Testis (tissue), 3 donors: ENCODE results near the gene ZC3H18. TPM values are rescaled to one million over a fixed set of nuclear protein-coding genes. Genes with fewer than 3 reads are reported as not detected.

Experiments used
- DNase-seq: peaks from one replicate; pipeline ENCODE4 v3.0.0-alpha.2; 2019
- H3K27ac ChIP-seq, 2 donors: fragments of 200-600 bp; sonication (generic); one replicate each; pipeline ENCODE4 v1.5.1; 2019
- H3K27me3 ChIP-seq: fragments of 200-600 bp; sonication (generic); one replicate; pipeline ENCODE4 v1.5.1; 2019
- H3K36me3 ChIP-seq: fragments of 200-600 bp; sonication (generic); one replicate; pipeline ENCODE4 v1.5.1; 2017; ENCODE audit warnings: low read depth; ENCODE audit errors: missing control alignments
- H3K4me1 ChIP-seq: fragments of 200-600 bp; sonication (generic); one replicate; pipeline ENCODE4 v1.5.1; 2019
- H3K4me3 ChIP-seq, 2 donors: fragments of 200-600 bp; sonication (generic); one replicate each; pipeline ENCODE4 v1.5.1; 2017 to 2019
- H3K9me3 ChIP-seq: fragments of 200-600 bp; sonication (generic); one replicate; pipeline ENCODE4 v1.5.1; 2017
- CTCF ChIP-seq, 3 experiments: fragments of 450-650 bp in 2 of 3; fragments of 200-600 bp in 1 of 3; sonication (generic) in 1 of 3; IDR thresholded peaks; one replicate each; pipeline ENCODE4 v1.5.1; 2016 to 2019; ENCODE audit warnings: antibody characterized with exemption in 3 of 3, mild to moderate bottlenecking in 2 of 3, moderate library complexity in 1 of 3
- POLR2A ChIP-seq: fragments of 450-650 bp; IDR thresholded peaks from one replicate; pipeline ENCODE4 v1.6.1; 2017; ENCODE audit warnings: antibody characterized with exemption, mild to moderate bottlenecking, moderate library complexity
- WGBS, 2 donors: methylation state at CpG; one replicate each; pipeline ENCODE4 v1.1.5; 2018; 5-methylcytosine and 5-hydroxymethylcytosine counted together
- intact Hi-C: fragments of 100-400 bp; cut with DNase I; formaldehyde crosslinking; loops from one replicate; pipeline ENCODE4 v1.15.1; 2023; ENCODE audit warnings: low total_unique reads
- polyA plus RNA-seq: library from polyadenylated mRNA; stranded (reverse); fragments of 350-450 nt; fragmentation: Illumina TruSeq; extraction: RNeasy Lipid Tissue Mini Kit (QIAGEN cat#74804); gene quantifications from one replicate; pipeline ENCODE4 v1.2.3, GENCODE V29; 2014; ENCODE audit warnings: low read depth, low replicate concordance; ENCODE audit not compliant: insufficient read depth
- total RNA-seq, 2 donors: library from RNA; depleted of rRNA; stranded (reverse); fragments of >200 nt; gene quantifications; one replicate each; pipeline ENCODE4 v1.2.3, GENCODE V29; 2016

The ZC3H18 gene
- total and polyA plus RNA-seq, 3 donors from 2014 or later, result 53.8 to 63.7 (median 59.6) TPM

DNA sequence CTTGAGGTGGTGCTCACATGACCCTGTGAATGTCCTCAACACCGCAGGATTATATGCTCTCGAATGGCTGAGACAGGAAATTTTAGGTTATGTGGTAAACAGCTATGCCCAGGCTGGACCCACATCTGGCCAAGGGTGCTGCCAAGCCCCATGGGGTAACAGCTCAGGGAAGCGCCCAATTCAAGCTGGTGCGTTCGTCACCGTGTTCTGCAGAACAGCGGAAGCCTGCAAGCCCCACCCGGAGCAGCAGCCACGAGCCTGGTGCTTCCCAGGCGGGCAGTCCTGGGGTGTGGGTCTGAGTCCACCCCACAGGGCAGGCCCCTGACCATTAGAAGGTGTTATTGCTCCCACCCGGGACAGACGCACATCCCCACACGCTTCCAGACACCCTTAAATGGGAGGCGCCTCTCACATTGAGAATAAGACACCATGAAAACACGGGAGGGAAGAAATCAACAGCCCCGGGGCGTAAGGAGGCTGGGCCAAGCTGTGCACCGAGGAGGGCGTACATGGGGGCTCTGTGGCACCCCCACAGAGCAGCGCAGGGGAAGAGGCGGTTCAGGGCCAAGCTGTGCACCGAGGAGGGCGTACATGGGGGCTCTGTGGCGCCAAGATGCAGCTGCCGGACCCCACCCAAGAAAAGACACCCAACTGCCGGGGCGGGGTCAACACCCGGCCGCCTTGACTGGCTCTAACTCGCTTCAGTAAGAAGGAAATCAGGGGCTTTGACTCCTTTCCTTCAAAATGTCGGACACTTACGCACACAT, 83.6 kb downstream of the ZC3H18 start:
- 81 to 89% methylated on average over 14 to 32 of the region's 32 CpGs for WGBS, 2 donors
- DNase-seq, result no peak
- intact Hi-C loops, result no loop called here
- no peaks in the 10 kb centered on the region for H3K9me3 ChIP-seq
- no peaks in the 10 kb centered on the region for H3K27me3 ChIP-seq
- H3K4me1 ChIP-seq, result peaks cover 5% of the 10 kb centered on the region
- no peak overlapping the region for H3K27ac ChIP-seq
- TF ChIP-seq POLR2A, result no peak
- no peak for TF ChIP-seq CTCF (IDR thresholded peaks at IDR 0.05)
- H3K36me3 ChIP-seq, result no peaks in the 10 kb centered on the region
- H3K4me3 ChIP-seq, result no peak overlapping the region

GRCh38 chr16:88654363-88655052, 84.3 kb downstream of the ZC3H18 start:
- intact Hi-C loops, result no loop called here
- Histone ChIP-seq H3K27ac (no peak overlapping the region), H3K27me3 (no peaks in the 10 kb centered on the region), H3K9me3 (no peaks in the 10 kb centered on the region), H3K36me3 (no peaks in the 10 kb centered on the region), H3K4me3 (no peak overlapping the region), H3K4me1 (peaks cover 5% of the 10 kb centered on the region)
- WGBS, 2 donors, result 87 to 93% methylated on average over 15 to 28 of the region's 28 CpGs
- TF ChIP-seq POLR2A, result no peak
- no peak for TF ChIP-seq CTCF (IDR thresholded peaks at IDR 0.05)
- no peak for DNase-seq

- intact Hi-C loops, result no loop called here
- no peaks in the 10 kb centered on the region for H3K27me3 ChIP-seq
- DNase-seq, result no peak
- no peak for TF ChIP-seq CTCF (IDR thresholded peaks at IDR 0.05)
- TF ChIP-seq POLR2A, result no peak
- peaks cover 5% of the 10 kb centered on the region for H3K4me1 ChIP-seq
- no peak overlapping the region for H3K27ac ChIP-seq
- WGBS, 2 donors, result 95 to 96% methylated on average over 29 to 43 of the region's 50 CpGs
- no peaks in the 10 kb centered on the region for H3K36me3 ChIP-seq
- H3K9me3 ChIP-seq, result no peaks in the 10 kb centered on the region
- no peak overlapping the region for H3K4me3 ChIP-seq
Observed at GRCh38 chr16:88655053-88655732, 85.0 kb downstream of the ZC3H18 start.

DNA sequence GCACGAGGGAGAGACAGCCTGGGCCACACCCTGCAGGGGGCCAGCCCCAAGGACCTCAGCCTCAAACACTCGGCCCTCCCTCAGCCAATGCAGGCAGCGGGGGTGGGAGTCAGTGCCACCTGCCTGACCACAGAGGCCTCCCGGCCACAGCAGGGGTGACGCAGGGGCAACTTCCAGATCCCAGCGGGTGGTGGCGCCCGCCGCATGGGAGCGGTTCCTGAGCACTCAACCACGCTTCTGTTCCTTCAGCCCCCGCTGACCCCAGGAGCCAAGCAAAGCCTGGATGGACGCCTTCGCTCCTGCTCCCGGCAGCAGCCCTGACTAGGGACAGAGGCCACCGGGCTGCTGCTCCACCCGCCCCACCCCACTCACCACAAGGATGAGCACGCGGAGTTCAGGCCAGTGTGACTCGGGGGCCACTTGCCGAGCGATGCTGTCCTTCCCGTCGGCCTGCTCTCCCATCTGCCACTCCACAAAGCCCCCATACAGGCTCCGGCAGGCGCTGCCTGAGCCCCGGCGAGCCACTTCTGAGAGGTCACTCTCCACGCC, 85.6 kb downstream of the ZC3H18 start:
- no peaks in the 10 kb centered on the region for H3K36me3 ChIP-seq
- no peak overlapping the region for H3K4me3 ChIP-seq
- no peak overlapping the region for H3K27ac ChIP-seq
- H3K9me3 ChIP-seq, result no peaks in the 10 kb centered on the region
- DNase-seq, result no peak
- WGBS, 2 donors, result 80 to 94% methylated on average over 1 to 23 of the region's 29 CpGs
- no peak for TF ChIP-seq POLR2A
- no peaks in the 10 kb centered on the region for H3K27me3 ChIP-seq
- peaks cover 5% of the 10 kb centered on the region for H3K4me1 ChIP-seq
- intact Hi-C loops, result no loop called here
